B cell (primary cell): ENCODE data around the gene HOXD10. TPM values are rescaled to one million over a fixed set of nuclear protein-coding genes. Genes with fewer than 3 reads are reported as not detected.

Experiments
- ATAC-seq: fragments of 200-7000 bp; cut with Tn5 transposase; one replicate; pipeline ENCODE4 v1.10.0; 2021; ENCODE audit warnings: low read depth, mild to moderate bottlenecking, moderate number of reproducible peaks, moderate library complexity
- CTCF ChIA-PET: fragments of 350-600 bp; sonication (Branson Sonifier 250); formaldehyde crosslinking; loops from one replicate; lab custom pipeline; 2021; ENCODE audit warnings: antibody characterized with exemption, inconsistent platforms; lab: Charles Lee
- POLR2A ChIA-PET: fragments of 350-600 bp; sonication (Branson Sonifier 250); formaldehyde crosslinking; loops from one replicate; lab custom pipeline; 2021; ENCODE audit warnings: antibody characterized with exemption; lab: Charles Lee
- DNase-seq: peaks from one replicate; pipeline ENCODE4 v3.0.0; 2013
- H2AFZ ChIP-seq: 2 replicates; pipeline ENCODE4 v1.6.1; 2012; ENCODE audit warnings: mild to moderate bottlenecking, low read depth, low read length; ENCODE audit not compliant: insufficient read depth, poor library complexity, severe bottlenecking
- H3K27ac ChIP-seq, 2 donors: 1 replicate in 1 of 2; 2 replicates in 1 of 2; pipeline ENCODE4 v1.5.1; 2012 to 2013; ENCODE audit warnings: low read length in 2 of 2, mild to moderate bottlenecking in 2 of 2, moderate library complexity in 1 of 2
- H3K27me3 ChIP-seq, 4 experiments: fragments of 200-600 bp in 1 of 4; sonication (generic) in 1 of 4; replicated peaks in 1 of 4; 1 replicate in 2 of 4; 2 replicates in 2 of 4; pipeline versions ENCODE4 v1.6.1 to v1.7.0; 2013 to 2016; ENCODE audit warnings: low read length in 3 of 4, mild to moderate bottlenecking in 2 of 4, mixed read lengths in 1 of 4, moderate library complexity in 1 of 4; ENCODE audit not compliant: insufficient read depth in 4 of 4, control insufficient read depth in 3 of 4; ENCODE audit errors: control extremely low read depth in 1 of 4
- H3K36me3 ChIP-seq, 2 experiments: replicated peaks in 1 of 2; 1 replicate in 1 of 2; 2 replicates in 1 of 2; pipeline versions ENCODE4 v1.6.1 to v1.7.1; 2013; ENCODE audit warnings: low read length in 1 of 2; ENCODE audit not compliant: insufficient read depth in 2 of 2, control insufficient read depth in 1 of 2; ENCODE audit errors: control extremely low read depth in 1 of 2, extremely low read depth in 1 of 2
- H3K4me1 ChIP-seq, 2 donors: fragments of 200-600 bp in 1 of 2; sonication (generic) in 1 of 2; 1 replicate in 1 of 2; 2 replicates in 1 of 2; pipeline versions ENCODE4 v1.5.1 to v1.6.1; 2013 to 2017; ENCODE audit warnings: low read length in 2 of 2; ENCODE audit not compliant: control insufficient read depth in 2 of 2, insufficient read depth in 2 of 2
- H3K4me2 ChIP-seq: replicated peaks from 2 replicates; pipeline ENCODE3; 2012; ENCODE audit warnings: mild to moderate bottlenecking, low read depth, low read length; ENCODE audit not compliant: poor library complexity, severe bottlenecking
- H3K4me3 ChIP-seq, 5 experiments: fragments of 200-600 bp in 1 of 5; sonication (generic) in 1 of 5; 1 replicate in 3 of 5; 2 replicates in 2 of 5; pipeline versions ENCODE4 v1.5.1 to v1.7.0; 2011 to 2016; ENCODE audit warnings: low read length in 4 of 5, mild to moderate bottlenecking in 4 of 5, low read depth in 2 of 5, control low read depth in 1 of 5, moderate library complexity in 1 of 5; ENCODE audit not compliant: insufficient read depth in 1 of 5; ENCODE audit errors: control extremely low read depth in 1 of 5, extremely low read depth in 1 of 5
- H3K79me2 ChIP-seq: fragments of 200-600 bp; sonication (generic); one replicate; pipeline ENCODE4 v1.6.0; 2016; ENCODE audit warnings: low read length; ENCODE audit not compliant: control insufficient read depth, insufficient read depth
- H3K9ac ChIP-seq: fragments of 200-600 bp; sonication (generic); 2 replicates; pipeline ENCODE4 v1.6.1; 2017; ENCODE audit warnings: mild to moderate bottlenecking, low read length, moderate library complexity
- H3K9me3 ChIP-seq, 3 donors: one replicate each; pipeline versions ENCODE4 v1.6.1 to v1.7.1; 2013; ENCODE audit warnings: low read length in 2 of 3; ENCODE audit not compliant: control insufficient read depth in 2 of 3, insufficient read depth in 1 of 3; ENCODE audit errors: control extremely low read depth in 1 of 3
- H4K20me1 ChIP-seq: 2 replicates; pipeline ENCODE4 v1.6.0; 2012; ENCODE audit warnings: mild to moderate bottlenecking, low read length; ENCODE audit not compliant: insufficient read depth, control insufficient read depth, poor library complexity, severe bottlenecking
- H3K27ac Mint-ChIP-seq: one replicate; pipeline ENCODE4 v1.8.0; 2021; ENCODE audit warnings: mixed read lengths
- H3K27me3 Mint-ChIP-seq: one replicate; pipeline ENCODE4 v1.8.0; 2021; ENCODE audit warnings: mixed read lengths
- H3K4me1 Mint-ChIP-seq: one replicate; pipeline ENCODE4 v1.8.0; 2021; ENCODE audit warnings: mixed read lengths
- H3K4me3 Mint-ChIP-seq: one replicate; pipeline ENCODE4 v1.8.0; 2021; ENCODE audit warnings: mixed read lengths
- H3K9me3 Mint-ChIP-seq: one replicate; pipeline ENCODE4 v1.8.0; 2022; ENCODE audit warnings: mixed read lengths; ENCODE audit not compliant: insufficient read depth
- CTCF ChIP-seq: fragments of 200-600 bp; IDR thresholded peaks from one replicate; pipeline ENCODE4 v1.8.0; 2022; ENCODE audit warnings: antibody characterized with exemption, mild to moderate bottlenecking
- EZH2 ChIP-seq: IDR thresholded peaks from 2 replicates; pipeline ENCODE4 v1.6.1; 2012; ENCODE audit warnings: borderline replicate concordance, low read depth, mild to moderate bottlenecking, moderate library complexity, low read length; ENCODE audit not compliant: insufficient read depth, poor library complexity, severe bottlenecking
- WGBS: methylation state at CpG from one replicate; pipeline ENCODE4 v1.1.5; 2013; ENCODE audit warnings: missing lambda C conversion rate; ENCODE audit not compliant: insufficient coverage; 5-methylcytosine and 5-hydroxymethylcytosine counted together
- intact Hi-C: fragments of 100-400 bp; cut with micrococcal nuclease; formaldehyde crosslinking; loops from one replicate; pipeline ENCODE4 v1.10.0; 2022
- polyA plus RNA-seq: library from polyadenylated mRNA; depleted of rRNA; stranded (reverse); fragments of >200 nt; gene quantifications from 2 replicates; pipeline ENCODE4 v1.2.3, GENCODE V29; 2012
- total RNA-seq, 2 donors: library from RNA; stranded (reverse); fragments of 120-200 nt in 1 of 2; gene quantifications; 1 replicate in 1 of 2; 2 replicates in 1 of 2; pipeline versions ENCODE4 v1.2.3 to v1.2.4, GENCODE V29; 2013 to 2022

The HOXD10 gene
- total and polyA plus RNA-seq, 2 donors (not counting 1 experiment from before 2014, with no cell fraction given): not detected

GRCh38 chr2:176150584-176151441 lies 34.2 kb downstream of the HOXD10 start:
- Histone ChIP-seq H3K36me3 (no peaks in the 10 kb centered on the region), H3K4me3 (no peak overlapping the region), H3K9me3 (peaks cover 0 to 25% (median 0%) of the 10 kb centered on the region in 3 donors), H2AFZ (no peak overlapping the region), H3K27me3 (peaks cover 0 to 87% (median 54%) of the 10 kb centered on the region in 4 experiments), H3K27ac (no peak overlapping the region), H3K4me2 (no peak overlapping the region), H3K4me1 (peaks cover 0 to 4% of the 10 kb centered on the region in 2 donors), H3K79me2 (no peaks in the 10 kb centered on the region), H4K20me1 (no peaks in the 10 kb centered on the region), H3K9ac (no peak overlapping the region)
- Mint-ChIP-seq H3K4me1 (no peaks in the 10 kb centered on the region), H3K4me3 (no peak overlapping the region), H3K27me3 (peaks cover 81% of the 10 kb centered on the region), H3K27ac (no peak overlapping the region), H3K9me3 (no peaks in the 10 kb centered on the region)
- CTCF ChIA-PET: no interaction called here
- intact Hi-C loops: no loop called here
- TF ChIP-seq CTCF (no peak), EZH2 (no peak)
- no peak for ATAC-seq
- peak; percentile 3 for DNase-seq
- WGBS: 53% methylated on average over 11 of the region's 14 CpGs
- POLR2A ChIA-PET: no interaction called here
